Stimulated activated naive CD4-positive, alpha-beta T cell (primary cell): ENCODE data around the gene PCCA.
"Not testable (repeated sequence)": the region's sequence is repeated elsewhere in the genome, so short reads cannot be mapped to it uniquely, and the experiment has no call there.

Experiments used
- DNase-seq, 6 experiments: peaks; one replicate each; lab custom pipeline; 2025; lab: John Stamatoyannopoulos, UW

The PCCA gene

GRCh38 chr13:100088644-100089464 is at the start of gene PCCA:
Gene PCCA (plus strand): TSS chr13:100089093. CDS start chr13:100089121, 28 bp downstream.
- peak; percentile 19 to 66 (median 48) for DNase-seq

GRCh38 chr13:100039740-100040139 is 49.2 kb upstream of the PCCA start:
- DNase-seq, result no peak

GRCh38 chr13:100040196-100040595 is 48.7 kb upstream of the PCCA start:
- DNase-seq, result no peak

GRCh38 chr13:100044936-100045335 is 44.0 kb upstream of the PCCA start:
- no peak for DNase-seq

- DNase-seq, result no peak
Measured at GRCh38 chr13:100045355-100045754, 43.5 kb upstream of the PCCA start.

- no peak for DNase-seq
Measured at GRCh38 chr13:100051070-100051469, 37.8 kb upstream of the PCCA start.

GRCh38 chr13:100059827-100060226 is 29.1 kb upstream of the PCCA start:
- DNase-seq, result no peak

GRCh38 chr13:100063333-100063732 is 25.6 kb upstream of the PCCA start:
- DNase-seq, result no peak

- DNase-seq, result no peak
Measured at GRCh38 chr13:100063906-100064305, 25.0 kb upstream of the PCCA start.

GRCh38 chr13:100068133-100068931 is 20.6 kb upstream of the PCCA start:
- DNase-seq, result no peak

GRCh38 chr13:100069278-100069677 is 19.6 kb upstream of the PCCA start:
- no peak for DNase-seq

GRCh38 chr13:100075700-100076587 is 12.9 kb upstream of the PCCA start:
- no peak for DNase-seq

- not testable (repeated sequence) for DNase-seq
Measured at GRCh38 chr13:100079003-100079402, 9.9 kb upstream of the PCCA start.

- not testable (repeated sequence) for DNase-seq
Measured at GRCh38 chr13:100083401-100083800, 5.5 kb upstream of the PCCA start.

GRCh38 chr13:100088273-100088643 is 635 bp upstream of the PCCA start:
- no peak for DNase-seq

GRCh38 chr13:100089465-100090032 is 656 bp downstream of the PCCA start:
- peak in 2 of 6 experiments; percentile 47 to 56 for DNase-seq

GRCh38 chr13:100090861-100091260 is 2.0 kb downstream of the PCCA start:
- DNase-seq, result no peak

- peak in 1 of 6 experiments; percentile 4 for DNase-seq
Measured at GRCh38 chr13:100091391-100091790, 2.5 kb downstream of the PCCA start.

GRCh38 chr13:100092273-100092672 is 3.4 kb downstream of the PCCA start:
- DNase-seq, result not testable (repeated sequence)

- DNase-seq, result no peak
Measured at GRCh38 chr13:100095498-100095897, 6.6 kb downstream of the PCCA start.

GRCh38 chr13:100096526-100096925 is 7.6 kb downstream of the PCCA start:
- no peak for DNase-seq

- DNase-seq, result no peak
Measured at GRCh38 chr13:100097821-100098220, 8.9 kb downstream of the PCCA start.
